ENCODE measurements around the gene CDKAL1. TPM values are rescaled to one million over a fixed set of nuclear protein-coding genes. Genes with fewer than 3 reads are reported as not detected.

Gene CDKAL1
- total RNA-seq, 1 donor from 2014 or later, result 13.4 TPM

- no peak for DNase-seq (ENCODE audit: low read depth)
- FAIRE-seq, result no peak
- H3K4me3 ChIP-seq (ENCODE audit: low read depth, low read length), result no peak overlapping the region
- H3K27me3 ChIP-seq (ENCODE audit: control insufficient read depth, insufficient read depth, low read length), result no peaks in the 10 kb centered on the region
- H3K36me3 ChIP-seq (ENCODE audit: control insufficient read depth, insufficient read depth, low read length), result no peaks in the 10 kb centered on the region
- TF ChIP-seq, protein P1, sequence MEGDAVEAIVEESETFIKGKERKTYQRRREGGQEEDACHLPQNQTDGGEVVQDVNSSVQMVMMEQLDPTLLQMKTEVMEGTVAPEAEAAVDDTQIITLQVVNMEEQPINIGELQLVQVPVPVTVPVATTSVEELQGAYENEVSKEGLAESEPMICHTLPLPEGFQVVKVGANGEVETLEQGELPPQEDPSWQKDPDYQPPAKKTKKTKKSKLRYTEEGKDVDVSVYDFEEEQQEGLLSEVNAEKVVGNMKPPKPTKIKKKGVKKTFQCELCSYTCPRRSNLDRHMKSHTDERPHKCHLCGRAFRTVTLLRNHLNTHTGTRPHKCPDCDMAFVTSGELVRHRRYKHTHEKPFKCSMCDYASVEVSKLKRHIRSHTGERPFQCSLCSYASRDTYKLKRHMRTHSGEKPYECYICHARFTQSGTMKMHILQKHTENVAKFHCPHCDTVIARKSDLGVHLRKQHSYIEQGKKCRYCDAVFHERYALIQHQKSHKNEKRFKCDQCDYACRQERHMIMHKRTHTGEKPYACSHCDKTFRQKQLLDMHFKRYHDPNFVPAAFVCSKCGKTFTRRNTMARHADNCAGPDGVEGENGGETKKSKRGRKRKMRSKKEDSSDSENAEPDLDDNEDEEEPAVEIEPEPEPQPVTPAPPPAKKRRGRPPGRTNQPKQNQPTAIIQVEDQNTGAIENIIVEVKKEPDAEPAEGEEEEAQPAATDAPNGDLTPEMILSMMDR (IDR thresholded peaks at IDR 0.05; ENCODE audit: insufficient read depth, low read length, severe bottlenecking), result no peak
These were observed 398.0 kb downstream of the CDKAL1 start for GRCh38 chr6:20932284-20932683.

GRCh38 chr6:20933057-20933788, 399.0 kb downstream of the CDKAL1 start:
- no peaks in the 10 kb centered on the region for H3K27me3 ChIP-seq (ENCODE audit: control insufficient read depth, insufficient read depth, low read length)
- H3K4me3 ChIP-seq (ENCODE audit: low read depth, low read length), result no peak overlapping the region
- FAIRE-seq (no peak), DNase-seq (ENCODE audit: low read depth) (no peak)
- H3K36me3 ChIP-seq (ENCODE audit: control insufficient read depth, insufficient read depth, low read length), result no peaks in the 10 kb centered on the region
- TF ChIP-seq, protein P1 (IDR thresholded peaks at IDR 0.05; ENCODE audit: insufficient read depth, low read length, severe bottlenecking), result no peak

- Histone ChIP-seq H3K27me3 (ENCODE audit: control insufficient read depth, insufficient read depth, low read length) (no peaks in the 10 kb centered on the region), H3K36me3 (ENCODE audit: control insufficient read depth, insufficient read depth, low read length) (no peaks in the 10 kb centered on the region), H3K4me3 (ENCODE audit: low read depth, low read length) (no peak overlapping the region)
- TF ChIP-seq, protein P1 (IDR thresholded peaks at IDR 0.05; ENCODE audit: insufficient read depth, low read length, severe bottlenecking), result no peak
- DNase-seq (ENCODE audit: low read depth), result no peak
- no peak for FAIRE-seq
These were observed 402.7 kb downstream of the CDKAL1 start for GRCh38 chr6:20936949-20937348.

GRCh38 chr6:20939161-20939775, 405.0 kb downstream of the CDKAL1 start:
- FAIRE-seq (no peak), DNase-seq (ENCODE audit: low read depth) (no peak)
- Histone ChIP-seq H3K27me3 (ENCODE audit: control insufficient read depth, insufficient read depth, low read length) (no peaks in the 10 kb centered on the region), H3K4me3 (ENCODE audit: low read depth, low read length) (no peak overlapping the region), H3K36me3 (ENCODE audit: control insufficient read depth, insufficient read depth, low read length) (no peaks in the 10 kb centered on the region)
- TF ChIP-seq, protein P1 (IDR thresholded peaks at IDR 0.05; ENCODE audit: insufficient read depth, low read length, severe bottlenecking), result no peak

- DNase-seq (ENCODE audit: low read depth) (no peak), FAIRE-seq (no peak)
- Histone ChIP-seq H3K4me3 (ENCODE audit: low read depth, low read length) (no peak overlapping the region), H3K36me3 (ENCODE audit: control insufficient read depth, insufficient read depth, low read length) (no peaks in the 10 kb centered on the region), H3K27me3 (ENCODE audit: control insufficient read depth, insufficient read depth, low read length) (no peaks in the 10 kb centered on the region)
- TF ChIP-seq, protein P1 (IDR thresholded peaks at IDR 0.05; ENCODE audit: insufficient read depth, low read length, severe bottlenecking), result no peak
These were observed 408.9 kb downstream of the CDKAL1 start for GRCh38 chr6:20943040-20943627.
